H1 (cell line): ENCODE results near the gene UPK2. TPM values are rescaled to one million over a fixed set of nuclear protein-coding genes. Genes with fewer than 3 reads are reported as not detected.
A peak's percentile ranks its signal among the peaks of the same experiment; 100 is the strongest.

Experiments
- CBX5 ChIP-seq: fragments of 300-800, 300-1000 bp; sonication (generic); IDR thresholded peaks from 2 replicates; pipeline ENCODE4 v1.7.1; 2016; ENCODE audit warnings: antibody characterized with exemption, low read length, low read depth
- CHD1 ChIP-seq: IDR thresholded peaks from 2 replicates; pipeline ENCODE4 v1.6.1; 2012; ENCODE audit warnings: low read depth, low read length, improper control_type of control experiment
- EZH2 ChIP-seq: fragments of 200-600 bp; sonication (generic); IDR thresholded peaks from 2 replicates; pipeline ENCODE4 v1.7.1; 2012; ENCODE audit warnings: low read depth, mild to moderate bottlenecking, moderate library complexity, low read length, inconsistent platforms; ENCODE audit not compliant: severe bottlenecking
- GTF2F1 ChIP-seq: IDR thresholded peaks from 2 replicates; pipeline ENCODE4 v1.6.1; 2012; ENCODE audit warnings: low read depth, low read length, improper control_type of control experiment, borderline replicate concordance
- HDAC6 ChIP-seq: IDR thresholded peaks from one replicate; pipeline ENCODE4 v1.7.1; 2012; ENCODE audit warnings: low read depth, mild to moderate bottlenecking, inconsistent platforms, low read length, moderate library complexity
- JUN ChIP-seq: IDR thresholded peaks from 2 replicates; pipeline ENCODE4 v1.6.1; 2011; ENCODE audit warnings: low read depth, mild to moderate bottlenecking, improper control_type of control experiment, low read length
- JUND ChIP-seq: IDR thresholded peaks from 2 replicates; pipeline ENCODE4 v1.6.1; 2011; ENCODE audit warnings: mild to moderate bottlenecking, improper control_type of control experiment, low read length
- KDM5A ChIP-seq: fragments of 200-600 bp; IDR thresholded peaks from 2 replicates; pipeline ENCODE4 v1.7.1; 2012; ENCODE audit warnings: mild to moderate bottlenecking, low read length, inconsistent platforms, mixed read lengths
- NANOG ChIP-seq: IDR thresholded peaks from 2 replicates; pipeline ENCODE4 v1.6.1; 2011; ENCODE audit warnings: low read length, low read depth, mild to moderate bottlenecking, inconsistent platforms; ENCODE audit not compliant: insufficient read depth, poor library complexity, severe bottlenecking
- NRF1 ChIP-seq: IDR thresholded peaks from 2 replicates; pipeline ENCODE4 v1.6.1; 2011; ENCODE audit warnings: mild to moderate bottlenecking, low read depth, low read length, improper control_type of control experiment
- RBBP5 ChIP-seq: IDR thresholded peaks from 2 replicates; pipeline ENCODE4 v1.7.1; 2012; ENCODE audit warnings: low read depth, mild to moderate bottlenecking, inconsistent platforms, low read length, moderate library complexity, borderline replicate concordance
- RFX5 ChIP-seq: IDR thresholded peaks from 2 replicates; pipeline ENCODE4 v1.6.1; 2011; ENCODE audit warnings: low read depth, low read length, improper control_type of control experiment, borderline replicate concordance
- RNF2 ChIP-seq: fragments of 200-900, 300-1000 bp; sonication (generic); IDR thresholded peaks from 2 replicates; pipeline ENCODE4 v1.7.1; 2016; ENCODE audit warnings: borderline replicate concordance, low read depth, mild to moderate bottlenecking, antibody characterized with exemption, low read length; ENCODE audit not compliant: poor library complexity, severe bottlenecking; ENCODE audit errors: missing control alignments
- RXRA ChIP-seq: IDR thresholded peaks from 2 replicates; pipeline ENCODE4 v1.6.1; 2011; ENCODE audit warnings: low read depth, mild to moderate bottlenecking, low read length, moderate library complexity; ENCODE audit not compliant: insufficient read depth
- SIN3A ChIP-seq, 2 experiments: IDR thresholded peaks in 1 of 2; conservative IDR thresholded peaks in 1 of 2; 2 replicates each; pipeline ENCODE4 v1.6.1; 2011 to 2012; ENCODE audit warnings: low read length in 2 of 2, improper control_type of control experiment in 1 of 2, low read depth in 1 of 2, mild to moderate bottlenecking in 1 of 2
- SIX5 ChIP-seq: IDR thresholded peaks from 2 replicates; pipeline ENCODE4 v1.6.1; 2011; ENCODE audit warnings: mild to moderate bottlenecking, low read depth, low read length
- SUZ12 ChIP-seq: fragments of 200-600 bp; sonication (generic); IDR thresholded peaks from 2 replicates; pipeline ENCODE4 v1.6.1; 2012; ENCODE audit warnings: mild to moderate bottlenecking, inconsistent platforms, low read length, moderate library complexity, mixed read lengths
- TAF1 ChIP-seq: IDR thresholded peaks from 2 replicates; pipeline ENCODE4 v1.6.1; 2011; ENCODE audit warnings: mild to moderate bottlenecking, low read depth, low read length
- TBP ChIP-seq: IDR thresholded peaks from 2 replicates; pipeline ENCODE4 v1.6.1; 2011; ENCODE audit warnings: low read depth, low read length, improper control_type of control experiment
- TEAD4 ChIP-seq: IDR thresholded peaks from 2 replicates; pipeline ENCODE4 v1.6.1; 2012; ENCODE audit warnings: low read depth, low read length, inconsistent platforms, mixed read lengths
- YY1 ChIP-seq: IDR thresholded peaks from 2 replicates; pipeline ENCODE4 v1.6.1; 2011; ENCODE audit warnings: low read depth, mild to moderate bottlenecking, low read length
- polyA plus RNA-seq, 7 experiments: library from polyadenylated mRNA; depleted of rRNA in 3 of 7; stranded (reverse) in 5 of 7; unstranded in 2 of 7; fragments of >200 nt in 5 of 7; fragments of 200-250 nt in 2 of 7; gene quantifications; 1 replicate in 5 of 7; 2 replicates in 1 of 7; 4 replicates in 1 of 7; pipeline versions ENCODE4 v1.2.1 to v1.2.3, GENCODE V29; 2011 to 2013; ENCODE audit warnings: missing spikeins in 2 of 7, mixed read lengths in 2 of 7
- total RNA-seq: library from RNA; stranded (reverse); fragmentation: NEBNext Ultra II Directional; extraction: Animal tissue kit (Norgen Biotek cat#: 25700); gene quantifications from 2 replicates; pipeline ENCODE4 v1.2.1, GENCODE V29; 2021
- TF ChIP-seq, protein P1 (sequence below): IDR thresholded peaks from 2 replicates; pipeline ENCODE4 v1.6.1; 2012; ENCODE audit warnings: inconsistent platforms
- TF ChIP-seq, protein P2 (sequence below): IDR thresholded peaks from 2 replicates; pipeline ENCODE4 v1.6.1; 2011; ENCODE audit warnings: low read length, improper control_type of control experiment

UPK2 gene
- total and polyA plus RNA-seq, 2 of the 8 experiments (the other 6 are each of a cell fraction or from before 2014, with no cell fraction given), result 0.76 TPM; not detected in 1

GRCh38 chr11:118956094-118956846, at the start of gene UPK2 (continued):
- TF ChIP-seq CBX5 (no peak), SIN3A (conservative IDR thresholded peaks at IDR 0.05 in 1 of 2, IDR thresholded peaks at IDR 0.05 in 1 of 2; ENCODE audit: low read depth in 1 of 2, low read length in 2 of 2) (no peak; a peak in 1 of 4 replicates), JUND (no peak), GTF2F1 (no peak), RXRA (no peak), SIX5 (no peak), RNF2 (no peak), KDM5A (no peak), HDAC6 (no peak), TAF1 (no peak), RFX5 (no peak), NRF1 (no peak), CHD1 (no peak), TBP (peak; percentile 30; the same call in 1 of the 2 replicates), YY1 (peak; percentile 69; the same call in 1 of the 2 replicates), SUZ12 (no peak), JUN (no peak), NANOG (peak; percentile 14), EZH2 (no peak), TEAD4 (0 out of 2 replicates have a peak, but pooled peaks have one; percentile 49), RBBP5 (no peak)
- TF ChIP-seq, protein P1, sequence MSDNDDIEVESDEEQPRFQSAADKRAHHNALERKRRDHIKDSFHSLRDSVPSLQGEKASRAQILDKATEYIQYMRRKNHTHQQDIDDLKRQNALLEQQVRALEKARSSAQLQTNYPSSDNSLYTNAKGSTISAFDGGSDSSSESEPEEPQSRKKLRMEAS, result no peak
- TF ChIP-seq, protein P2, sequence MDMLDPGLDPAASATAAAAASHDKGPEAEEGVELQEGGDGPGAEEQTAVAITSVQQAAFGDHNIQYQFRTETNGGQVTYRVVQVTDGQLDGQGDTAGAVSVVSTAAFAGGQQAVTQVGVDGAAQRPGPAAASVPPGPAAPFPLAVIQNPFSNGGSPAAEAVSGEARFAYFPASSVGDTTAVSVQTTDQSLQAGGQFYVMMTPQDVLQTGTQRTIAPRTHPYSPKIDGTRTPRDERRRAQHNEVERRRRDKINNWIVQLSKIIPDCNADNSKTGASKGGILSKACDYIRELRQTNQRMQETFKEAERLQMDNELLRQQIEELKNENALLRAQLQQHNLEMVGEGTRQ, result no peak
